ENCODE data around the gene MRPS10. TPM values are rescaled to one million over a fixed set of nuclear protein-coding genes. Genes with fewer than 3 reads are reported as not detected.

MRPS10 gene
- total RNA-seq, 1 donor from 2014 or later = 35.7 TPM

DNA sequence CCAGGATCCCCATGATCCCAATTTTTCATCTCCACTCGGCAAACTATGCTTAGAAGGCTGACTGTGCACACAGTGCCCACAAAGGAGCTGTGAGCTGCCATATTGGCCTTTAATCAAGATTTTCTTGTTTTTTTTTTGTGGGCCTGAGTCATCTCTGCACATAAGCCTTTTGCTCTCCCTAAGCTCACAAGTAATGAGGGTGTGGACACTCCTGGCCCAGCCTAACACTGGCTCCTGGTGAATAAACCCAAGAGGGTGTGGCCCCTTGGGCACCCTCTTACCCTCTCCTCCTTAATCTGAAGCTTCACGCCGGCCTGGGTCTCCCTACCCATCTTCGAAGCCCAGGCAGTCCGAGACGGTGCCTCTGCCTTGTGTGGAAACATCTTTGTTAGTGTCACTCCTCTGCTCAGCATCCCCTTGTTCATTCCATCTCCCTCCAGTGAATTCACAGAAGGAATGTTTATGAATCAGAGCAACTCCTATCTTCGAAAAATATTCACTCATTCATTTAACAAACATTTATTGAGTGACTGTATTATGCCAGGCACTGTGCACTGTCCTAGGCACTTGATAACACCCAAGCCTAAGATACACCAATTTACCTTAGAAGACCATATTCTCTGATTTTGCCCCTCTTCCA, 22.2 kb upstream of the MRPS10 start:
- intact Hi-C loops (cut with micrococcal nuclease) = no loop called here

DNA sequence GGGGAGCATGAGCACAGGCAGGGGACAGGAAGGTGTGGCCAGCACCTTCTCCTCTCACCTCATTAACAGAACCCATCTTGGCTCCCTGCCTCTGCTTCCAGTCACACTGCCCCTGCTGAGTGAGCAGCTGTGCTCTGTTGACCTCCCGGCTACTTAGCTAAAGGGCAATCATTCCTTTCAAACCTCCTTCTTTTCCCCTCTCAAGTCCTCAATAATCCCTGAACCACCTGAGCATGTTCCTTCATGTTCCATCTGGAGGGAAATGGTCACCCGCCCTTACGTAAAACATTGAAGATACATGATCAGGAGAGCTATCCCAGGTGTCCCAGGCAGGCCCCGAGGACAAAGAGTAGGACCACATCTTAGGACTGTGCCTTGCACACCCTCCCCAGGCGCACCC, 21.7 kb upstream of the MRPS10 start:
- Mint-ChIP-seq H3K36me3 (ENCODE audit: low read depth) (no peaks in the 10 kb centered on the region), H3K4me3 (no peak overlapping the region), H3K9me3 (no peaks in the 10 kb centered on the region), H3K27ac (no peak overlapping the region), H3K4me1 (peaks cover 13% of the 10 kb centered on the region), H3K27me3 (no peaks in the 10 kb centered on the region)
- no peak for DNase-seq
- TF ChIP-seq, protein P1, sequence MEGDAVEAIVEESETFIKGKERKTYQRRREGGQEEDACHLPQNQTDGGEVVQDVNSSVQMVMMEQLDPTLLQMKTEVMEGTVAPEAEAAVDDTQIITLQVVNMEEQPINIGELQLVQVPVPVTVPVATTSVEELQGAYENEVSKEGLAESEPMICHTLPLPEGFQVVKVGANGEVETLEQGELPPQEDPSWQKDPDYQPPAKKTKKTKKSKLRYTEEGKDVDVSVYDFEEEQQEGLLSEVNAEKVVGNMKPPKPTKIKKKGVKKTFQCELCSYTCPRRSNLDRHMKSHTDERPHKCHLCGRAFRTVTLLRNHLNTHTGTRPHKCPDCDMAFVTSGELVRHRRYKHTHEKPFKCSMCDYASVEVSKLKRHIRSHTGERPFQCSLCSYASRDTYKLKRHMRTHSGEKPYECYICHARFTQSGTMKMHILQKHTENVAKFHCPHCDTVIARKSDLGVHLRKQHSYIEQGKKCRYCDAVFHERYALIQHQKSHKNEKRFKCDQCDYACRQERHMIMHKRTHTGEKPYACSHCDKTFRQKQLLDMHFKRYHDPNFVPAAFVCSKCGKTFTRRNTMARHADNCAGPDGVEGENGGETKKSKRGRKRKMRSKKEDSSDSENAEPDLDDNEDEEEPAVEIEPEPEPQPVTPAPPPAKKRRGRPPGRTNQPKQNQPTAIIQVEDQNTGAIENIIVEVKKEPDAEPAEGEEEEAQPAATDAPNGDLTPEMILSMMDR (IDR thresholded peaks at IDR 0.05) = no peak
- ChIA-PET POLR2A (interaction anchor here (0.5 kb wide), 1 partner anchor 22 kb away, joined by 3 read pairs; no protein-coding TSS in a partner anchor), CTCF (no interaction called here)
- no peak for ATAC-seq (ENCODE audit: low read depth)
- intact Hi-C loops (cut with micrococcal nuclease) = no loop called here

More for the DNA sequence above, 22.2 kb upstream of the MRPS10 start:
- H3K4me1 Mint-ChIP-seq = peaks cover 13% of the 10 kb centered on the region
- TF ChIP-seq, protein P1 (IDR thresholded peaks at IDR 0.05) = no peak
- H3K4me3 Mint-ChIP-seq = no peak overlapping the region
- H3K36me3 Mint-ChIP-seq (ENCODE audit: low read depth) = no peaks in the 10 kb centered on the region
- POLR2A ChIA-PET = no interaction called here
- no peak overlapping the region for H3K27ac Mint-ChIP-seq
- H3K27me3 Mint-ChIP-seq = no peaks in the 10 kb centered on the region
- H3K9me3 Mint-ChIP-seq = no peaks in the 10 kb centered on the region
- ATAC-seq (ENCODE audit: low read depth) (no peak), DNase-seq (no peak)
- CTCF ChIA-PET = no interaction called here

DNA sequence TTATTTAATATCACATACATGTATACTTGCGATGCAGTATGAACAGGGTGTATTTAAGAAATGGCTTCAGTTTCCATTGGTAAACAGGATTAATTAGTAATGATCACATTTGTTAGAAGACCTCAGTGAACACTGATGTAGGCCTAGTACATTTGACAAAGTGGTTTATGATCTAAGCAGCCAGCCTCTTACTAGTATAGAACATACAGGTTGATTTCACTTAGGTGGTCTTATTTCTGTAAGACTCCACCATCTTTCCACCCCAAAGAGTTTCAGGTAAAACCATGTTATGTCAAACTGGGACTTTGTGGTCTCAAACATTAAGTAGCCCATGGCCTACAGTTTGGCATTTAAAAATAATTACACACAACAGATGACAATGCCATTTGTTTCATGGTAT, 20.2 kb upstream of the MRPS10 start:
- ATAC-seq (ENCODE audit: low read depth) = no peak
- no peak for DNase-seq
- Mint-ChIP-seq H3K27ac (no peak overlapping the region), H3K9me3 (no peaks in the 10 kb centered on the region), H3K27me3 (no peaks in the 10 kb centered on the region), H3K4me1 (peaks cover 13% of the 10 kb centered on the region), H3K36me3 (ENCODE audit: low read depth) (no peaks in the 10 kb centered on the region), H3K4me3 (no peak overlapping the region)
- ChIA-PET CTCF (no interaction called here), POLR2A (no interaction called here)
- TF ChIP-seq, protein P1 (IDR thresholded peaks at IDR 0.05) = no peak
- intact Hi-C loops (cut with micrococcal nuclease) = no loop called here

DNA sequence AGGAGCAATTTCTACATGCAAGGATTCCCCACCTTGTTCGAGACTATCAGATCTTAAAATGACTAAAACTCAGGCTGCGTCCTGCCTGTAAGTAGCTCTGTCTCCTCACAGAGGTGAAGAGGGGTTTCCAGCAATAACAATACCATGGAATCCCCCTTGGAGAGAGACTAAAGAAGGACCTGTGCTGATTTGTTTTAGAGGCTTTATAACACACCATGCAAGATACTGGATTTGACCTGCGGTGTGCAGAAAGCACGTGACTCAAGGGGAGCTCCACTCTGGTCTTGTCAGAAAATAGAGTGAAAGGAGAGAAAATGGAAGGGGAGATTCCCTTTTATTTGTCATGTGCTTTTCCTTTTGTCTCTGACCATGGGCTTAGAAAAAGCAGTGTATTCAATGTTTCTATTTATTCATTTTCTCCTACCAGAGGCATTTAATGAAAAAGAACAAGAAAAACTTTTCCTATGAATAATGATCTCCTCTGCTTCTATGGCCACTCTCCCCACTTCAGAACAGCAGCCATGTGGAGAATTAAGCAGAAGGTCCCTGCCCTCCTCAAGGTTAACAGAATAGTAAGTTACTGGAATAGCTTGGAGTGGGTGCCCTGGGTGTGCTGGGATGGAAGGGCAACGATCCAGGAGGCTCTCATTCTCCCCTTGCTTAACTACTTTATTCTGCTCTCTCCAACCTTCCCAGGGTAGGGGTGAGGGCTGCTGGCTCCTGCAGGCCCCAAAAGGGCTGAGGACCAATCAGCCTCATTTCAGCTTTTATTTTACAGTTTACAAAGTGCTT, 19.2 kb upstream of the MRPS10 start:
- DNase-seq (no peak), ATAC-seq (ENCODE audit: low read depth) (no peak)
- Mint-ChIP-seq H3K27me3 (no peaks in the 10 kb centered on the region), H3K4me3 (no peak overlapping the region), H3K27ac (peak overlapping the region; percentile 31), H3K4me1 (peaks cover 13% of the 10 kb centered on the region), H3K36me3 (ENCODE audit: low read depth) (peaks cover 3% of the 10 kb centered on the region), H3K9me3 (no peaks in the 10 kb centered on the region)
- TF ChIP-seq, protein P1 (IDR thresholded peaks at IDR 0.05) = no peak
- intact Hi-C loops (cut with micrococcal nuclease) = no loop called here
- ChIA-PET CTCF (interaction anchor here (1.0 kb wide), 1 partner anchor 22 kb away, joined by 3 read pairs; no protein-coding TSS in a partner anchor), POLR2A (no interaction called here)

DNA sequence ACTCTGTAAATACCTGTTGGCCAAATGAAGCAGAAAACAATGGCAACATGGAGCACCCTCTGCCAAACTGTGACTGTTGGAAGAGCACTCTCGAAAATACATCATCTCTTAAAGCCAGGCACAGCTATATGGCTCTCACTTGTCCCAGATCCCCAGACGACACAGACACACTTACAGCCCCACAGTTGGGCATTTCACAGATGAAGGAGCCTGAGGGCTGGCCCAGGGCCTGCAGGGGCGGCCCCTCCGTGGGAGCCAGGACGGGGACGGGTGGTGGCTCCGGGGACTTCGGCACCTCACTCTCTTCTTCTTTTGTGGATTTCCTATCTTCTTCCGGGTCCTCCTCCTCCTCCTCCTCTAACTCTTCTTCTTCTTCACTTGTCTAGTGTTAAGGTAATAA, 18.4 kb upstream of the MRPS10 start:
- Mint-ChIP-seq H3K4me1 (peaks cover 13% of the 10 kb centered on the region), H3K9me3 (no peaks in the 10 kb centered on the region), H3K36me3 (ENCODE audit: low read depth) (peaks cover 3% of the 10 kb centered on the region), H3K4me3 (no peak overlapping the region), H3K27me3 (no peaks in the 10 kb centered on the region), H3K27ac (no peak overlapping the region)
- intact Hi-C loops (cut with micrococcal nuclease) = no loop called here
- CTCF ChIA-PET = no interaction called here
- TF ChIP-seq, protein P1 (IDR thresholded peaks at IDR 0.05) = no peak
- POLR2A ChIA-PET = no interaction called here
- ATAC-seq (ENCODE audit: low read depth) (no peak), DNase-seq (no peak)

All from activated B cell treated with CpG ODN at 0.5 μM for 24 hours (primary cell).